Mucosa of rectum (tissue), 2 donors: ENCODE measurements around the gene MAMLD1.

ENCODE experiments used
- H3K27ac ChIP-seq, 2 donors: one replicate each; pipeline ENCODE4 v1.7.0; 2013; ENCODE audit warnings: inconsistent platforms in 2 of 2, low read depth in 2 of 2, low read length in 2 of 2
- H3K27me3 ChIP-seq, 2 donors: one replicate each; pipeline ENCODE4 v1.7.0; 2013; ENCODE audit warnings: low read length in 2 of 2; ENCODE audit not compliant: control insufficient read depth in 2 of 2, insufficient read depth in 2 of 2
- H3K36me3 ChIP-seq, 2 donors: one replicate each; pipeline ENCODE4 v1.7.0; 2013; ENCODE audit warnings: low read length in 2 of 2; ENCODE audit not compliant: control insufficient read depth in 2 of 2, insufficient read depth in 2 of 2
- H3K4me1 ChIP-seq, 2 donors: one replicate each; pipeline ENCODE4 v1.7.0; 2013; ENCODE audit warnings: low read length in 2 of 2, mild to moderate bottlenecking in 1 of 2; ENCODE audit not compliant: control insufficient read depth in 2 of 2, insufficient read depth in 2 of 2
- H3K4me3 ChIP-seq, 2 donors: one replicate each; pipeline ENCODE4 v1.7.0; 2013; ENCODE audit warnings: low read length in 2 of 2
- H3K9ac ChIP-seq, 2 donors: one replicate each; pipeline ENCODE4 v1.7.0; 2013; ENCODE audit warnings: low read length in 2 of 2, low read depth in 1 of 2, mild to moderate bottlenecking in 1 of 2
- H3K9me3 ChIP-seq, 2 donors: one replicate each; pipeline ENCODE4 v1.7.0; 2013; ENCODE audit warnings: low read length in 2 of 2; ENCODE audit not compliant: control insufficient read depth in 2 of 2
- donor health status: healthy.
- donor health status: Normal muscosa, but diverticular disease.

The MAMLD1 gene

GRCh38 chrX:150506020-150506419 is 142.9 kb downstream of the MAMLD1 start:
- peaks cover 3 to 23% of the 10 kb centered on the region in 2 donors for H3K4me1 ChIP-seq
- H3K9ac ChIP-seq: no peak overlapping the region
- no peaks in the 10 kb centered on the region for H3K9me3 ChIP-seq
- no peak overlapping the region for H3K4me3 ChIP-seq
- H3K27me3 ChIP-seq: peaks cover 0 to 10% of the 10 kb centered on the region in 2 donors
- H3K36me3 ChIP-seq: no peaks in the 10 kb centered on the region
- no peak overlapping the region for H3K27ac ChIP-seq

- Histone ChIP-seq H3K27me3 (peaks cover 0 to 10% of the 10 kb centered on the region in 2 donors), H3K4me1 (peaks cover 3 to 23% of the 10 kb centered on the region in 2 donors), H3K9me3 (no peaks in the 10 kb centered on the region), H3K36me3 (no peaks in the 10 kb centered on the region), H3K27ac (no peak overlapping the region), H3K4me3 (no peak overlapping the region), H3K9ac (no peak overlapping the region)
These were observed 143.4 kb downstream of the MAMLD1 start for GRCh38 chrX:150506486-150506885.

DNA sequence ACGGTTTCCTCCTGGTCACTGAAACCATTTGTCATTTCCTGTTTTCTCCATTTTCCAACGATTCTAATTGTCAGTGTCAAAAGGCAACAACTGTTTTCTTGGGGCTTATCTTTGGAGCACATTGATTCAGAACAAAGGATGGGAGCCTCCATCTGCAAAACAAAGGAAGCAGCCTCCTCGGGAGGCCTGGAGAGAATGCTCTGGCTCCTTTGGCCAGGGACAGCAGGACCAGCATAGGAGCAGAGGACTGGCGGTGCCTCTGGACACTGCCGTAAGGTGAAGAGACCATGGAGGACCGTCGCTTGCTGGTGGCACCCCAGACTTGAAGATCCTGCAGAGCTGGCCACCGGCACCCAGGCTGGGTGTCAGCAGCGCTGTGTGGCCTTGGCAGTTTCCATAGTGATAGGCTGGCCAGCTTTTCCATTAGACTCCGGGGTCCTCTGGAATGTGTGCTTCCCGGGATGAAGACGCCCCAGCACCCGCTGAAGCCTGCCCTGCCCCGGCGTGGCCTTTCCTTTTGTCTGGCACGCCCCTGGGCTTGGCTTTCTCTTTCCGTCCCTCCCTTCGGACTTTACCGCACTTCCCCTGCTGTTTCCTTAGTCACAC is 144.2 kb downstream of the MAMLD1 start:
- Histone ChIP-seq H3K27ac (peak overlapping the region in 1 of 2 donors; percentile 43), H3K9ac (no peak overlapping the region)

GRCh38 chrX:150508018-150508417 is 144.9 kb downstream of the MAMLD1 start:
- H3K27me3 ChIP-seq: peaks cover 0 to 10% of the 10 kb centered on the region in 2 donors
- peak overlapping the region; percentile 7 to 25 for H3K4me3 ChIP-seq
- peak overlapping the region; percentile 43 for H3K27ac ChIP-seq
- H3K9me3 ChIP-seq: no peaks in the 10 kb centered on the region
- no peaks in the 10 kb centered on the region for H3K36me3 ChIP-seq
- no peak overlapping the region for H3K9ac ChIP-seq
- peaks cover 3 to 23% of the 10 kb centered on the region in 2 donors for H3K4me1 ChIP-seq

More for the DNA sequence above, 144.2 kb downstream of the MAMLD1 start:
- Histone ChIP-seq H3K9me3 (no peaks in the 10 kb centered on the region), H3K27me3 (peaks cover 0 to 10% of the 10 kb centered on the region in 2 donors), H3K36me3 (no peaks in the 10 kb centered on the region), H3K4me1 (peaks cover 3 to 23% of the 10 kb centered on the region in 2 donors), H3K4me3 (peak overlapping the region in 1 of 2 donors; percentile 25)

- H3K4me1 ChIP-seq: peaks cover 0 to 20% of the 10 kb centered on the region in 2 donors
- H3K4me3 ChIP-seq: no peak overlapping the region
- H3K36me3 ChIP-seq: no peaks in the 10 kb centered on the region
- H3K9me3 ChIP-seq: no peaks in the 10 kb centered on the region
- peak overlapping the region; percentile 38 to 43 for H3K27ac ChIP-seq
- H3K27me3 ChIP-seq: peaks cover 0 to 10% of the 10 kb centered on the region in 2 donors
- H3K9ac ChIP-seq: no peak overlapping the region
These were observed 145.6 kb downstream of the MAMLD1 start for GRCh38 chrX:150508451-150509367.

GRCh38 chrX:150509703-150510102 is 146.6 kb downstream of the MAMLD1 start:
- Histone ChIP-seq H3K4me1 (peaks cover 0 to 14% of the 10 kb centered on the region in 2 donors), H3K27ac (no peak overlapping the region), H3K9me3 (no peaks in the 10 kb centered on the region), H3K4me3 (no peak overlapping the region), H3K9ac (no peak overlapping the region), H3K27me3 (peaks cover 0 to 10% of the 10 kb centered on the region in 2 donors), H3K36me3 (no peaks in the 10 kb centered on the region)

- Histone ChIP-seq H3K4me3 (no peak overlapping the region), H3K9me3 (no peaks in the 10 kb centered on the region), H3K27ac (no peak overlapping the region), H3K27me3 (peaks cover 2% of the 10 kb centered on the region in 2 donors), H3K4me1 (peaks cover 0 to 6% of the 10 kb centered on the region in 2 donors), H3K36me3 (no peaks in the 10 kb centered on the region), H3K9ac (no peak overlapping the region)
These were observed 149.4 kb downstream of the MAMLD1 start for GRCh38 chrX:150512461-150512901.

DNA sequence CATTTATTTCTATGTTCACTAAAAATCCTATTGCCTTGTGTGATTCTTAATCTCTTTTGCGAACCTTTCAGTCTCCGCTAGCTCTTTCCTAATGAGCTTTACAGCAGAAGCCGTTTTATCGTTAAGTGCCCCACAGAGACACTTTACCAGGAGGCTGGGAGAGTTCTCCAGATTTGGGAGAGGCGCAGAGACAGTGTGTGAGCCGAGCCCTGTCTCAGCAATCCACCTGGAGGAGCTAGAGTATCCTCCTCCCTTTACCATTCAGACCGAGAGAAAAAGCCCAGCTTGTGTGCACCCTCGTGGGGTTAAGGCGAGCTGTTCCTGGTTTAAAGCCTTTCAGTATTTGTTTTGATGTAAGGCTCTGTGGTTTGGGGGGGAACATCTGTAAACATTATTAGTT is 150.4 kb downstream of the MAMLD1 start:
- no peaks in the 10 kb centered on the region for H3K9me3 ChIP-seq
- H3K9ac ChIP-seq: no peak overlapping the region
- H3K4me3 ChIP-seq: no peak overlapping the region
- H3K27me3 ChIP-seq: peaks cover 2% of the 10 kb centered on the region in 2 donors
- no peaks in the 10 kb centered on the region for H3K4me1 ChIP-seq
- H3K36me3 ChIP-seq: no peaks in the 10 kb centered on the region
- no peak overlapping the region for H3K27ac ChIP-seq

- Histone ChIP-seq H3K9me3 (no peaks in the 10 kb centered on the region), H3K27me3 (peaks cover 2% of the 10 kb centered on the region in 2 donors), H3K27ac (no peak overlapping the region), H3K36me3 (no peaks in the 10 kb centered on the region), H3K9ac (no peak overlapping the region), H3K4me1 (no peaks in the 10 kb centered on the region), H3K4me3 (no peak overlapping the region)
These were observed 151.3 kb downstream of the MAMLD1 start for GRCh38 chrX:150514462-150514861.

DNA sequence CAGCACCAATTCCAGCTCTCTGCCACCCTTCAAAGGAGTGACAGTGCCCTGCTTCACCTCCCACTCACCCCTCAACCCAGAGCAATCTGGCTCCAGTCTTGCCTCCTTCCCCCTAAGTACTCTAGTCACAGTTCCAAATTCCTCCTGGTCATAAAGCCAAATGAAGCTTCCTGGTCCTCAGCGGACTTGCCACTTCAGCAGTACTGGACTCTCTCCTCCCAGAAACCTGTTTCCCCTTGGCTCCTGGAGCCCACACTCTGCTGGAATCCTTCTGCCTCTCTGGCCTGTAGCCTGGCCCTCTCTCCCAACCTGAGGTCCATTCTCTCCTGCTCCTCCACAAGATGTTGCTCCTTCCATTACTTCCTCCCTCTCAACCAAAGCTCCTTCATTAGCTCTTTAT is 152.7 kb downstream of the MAMLD1 start:
- peaks cover 2% of the 10 kb centered on the region in 2 donors for H3K27me3 ChIP-seq
- no peaks in the 10 kb centered on the region for H3K4me1 ChIP-seq
- no peak overlapping the region for H3K4me3 ChIP-seq
- H3K36me3 ChIP-seq: no peaks in the 10 kb centered on the region
- no peak overlapping the region for H3K27ac ChIP-seq
- no peak overlapping the region for H3K9ac ChIP-seq
- H3K9me3 ChIP-seq: no peaks in the 10 kb centered on the region
